NCI-H446 (cell line): ENCODE results near the gene FFAR3.
A peak's percentile ranks its signal among the peaks of the same experiment; 100 is the strongest.
"Not testable (repeated sequence)": the region's sequence is repeated elsewhere in the genome, so short reads cannot be mapped to it uniquely, and the experiment has no call there.

Source experiments
- DNase-seq, 2 experiments: peaks; one replicate each; lab custom pipeline; 2025; lab: John Stamatoyannopoulos, UW

Gene FFAR3

GRCh38 chr19:35351411-35352176 lies 6.7 kb upstream of the FFAR3 start:
- DNase-seq = no peak

DNA sequence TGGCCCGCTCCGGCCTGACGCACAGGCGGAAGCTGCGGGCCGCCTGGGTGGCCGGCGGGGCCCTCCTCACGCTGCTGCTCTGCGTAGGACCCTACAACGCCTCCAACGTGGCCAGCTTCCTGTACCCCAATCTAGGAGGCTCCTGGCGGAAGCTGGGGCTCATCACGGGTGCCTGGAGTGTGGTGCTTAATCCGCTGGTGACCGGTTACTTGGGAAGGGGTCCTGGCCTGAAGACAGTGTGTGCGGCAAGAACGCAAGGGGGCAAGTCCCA lies 6.1 kb upstream of the FFAR3 start:
- no peak for DNase-seq

- peak; percentile 44 to 63 for DNase-seq
These were observed 5.6 kb upstream of the FFAR3 start for GRCh38 chr19:35352448-35353304.

- DNase-seq = no peak
These were observed 4.6 kb upstream of the FFAR3 start for GRCh38 chr19:35353635-35354034.

DNA sequence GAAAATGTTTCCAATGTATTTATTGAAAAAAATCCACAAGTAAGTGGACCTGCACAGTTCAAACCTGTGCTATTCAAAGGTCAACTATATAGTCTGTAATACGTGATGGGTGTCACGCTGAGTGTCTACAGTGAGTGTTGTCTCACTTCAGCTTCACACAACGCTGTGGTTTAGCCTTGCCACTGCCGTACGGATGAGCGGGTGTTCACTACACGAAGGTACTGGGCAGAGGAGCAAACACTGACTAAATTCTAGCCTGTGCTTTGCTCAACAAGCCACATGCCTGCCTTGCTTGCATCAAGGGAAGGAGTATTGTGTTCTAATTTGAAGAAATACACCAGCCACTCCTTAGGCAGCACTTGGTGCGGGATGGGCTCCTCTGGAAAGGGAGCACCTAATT lies 3.4 kb upstream of the FFAR3 start:
- DNase-seq = no peak

- no peak for DNase-seq
These were observed 2.3 kb upstream of the FFAR3 start for GRCh38 chr19:35355791-35356460.

GRCh38 chr19:35358834-35359233 lies 574 bp downstream of the FFAR3 start:
- not testable (repeated sequence) for DNase-seq

- not testable (repeated sequence) for DNase-seq
These were observed 1.1 kb downstream of the FFAR3 start for GRCh38 chr19:35359395-35359794.

GRCh38 chr19:35360081-35360480 lies 1.8 kb downstream of the FFAR3 start:
- not testable (repeated sequence) for DNase-seq

- no peak for DNase-seq
These were observed 2.7 kb downstream of the FFAR3 start for GRCh38 chr19:35360880-35361420.

- DNase-seq = no peak
These were observed 4.2 kb downstream of the FFAR3 start for GRCh38 chr19:35362261-35363000.

- no peak for DNase-seq
These were observed 4.8 kb downstream of the FFAR3 start for GRCh38 chr19:35363001-35363590.

GRCh38 chr19:35363711-35364425 lies 5.6 kb downstream of the FFAR3 start:
- no peak for DNase-seq

DNA sequence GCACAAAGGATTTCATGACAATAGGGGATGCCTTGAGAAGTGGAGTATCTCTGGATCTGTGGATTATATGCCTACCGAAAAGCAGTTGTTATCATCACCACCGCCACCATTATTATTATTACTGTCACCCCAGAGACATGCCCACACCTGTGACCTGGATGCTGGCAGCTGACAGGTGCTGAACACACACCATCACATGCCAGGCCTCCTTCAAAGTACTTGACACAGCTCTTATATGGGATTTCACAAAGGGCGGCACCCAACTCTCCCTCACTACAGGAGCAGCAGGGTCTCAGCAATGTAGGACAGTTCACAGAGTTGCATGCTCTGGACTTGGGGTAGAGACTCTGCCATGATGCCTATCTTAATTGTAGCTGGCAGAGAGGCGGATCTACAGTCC lies 7.0 kb downstream of the FFAR3 start:
- no peak for DNase-seq

- DNase-seq = no peak
These were observed 10.1 kb downstream of the FFAR3 start for GRCh38 chr19:35368378-35368777.

DNA sequence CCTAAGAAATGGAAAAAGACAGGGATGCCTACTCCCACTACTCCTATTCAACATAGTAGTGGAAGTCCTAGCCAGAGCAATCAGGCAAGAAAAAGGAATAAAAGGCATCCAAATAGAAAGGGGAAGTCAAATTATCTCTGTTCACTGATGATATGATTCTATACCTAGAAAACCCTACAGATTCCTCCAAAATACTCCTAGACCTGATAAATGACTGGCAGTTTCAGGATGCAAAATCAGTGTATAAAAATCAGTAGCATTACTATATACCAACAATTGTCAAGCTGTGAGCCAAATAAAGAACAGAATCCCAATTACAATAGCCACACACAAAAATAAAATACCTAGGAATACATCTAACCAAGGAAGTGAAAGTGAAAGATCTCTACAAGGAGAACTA lies 11.3 kb downstream of the FFAR3 start:
- DNase-seq = no peak

- no peak for DNase-seq
These were observed 12.5 kb downstream of the FFAR3 start, which contains the start of gene GPR42 for GRCh38 chr19:35370722-35371121. TSS of gene GPR42 (plus strand) at chr19:35371068. CDS start at chr19:35371360, 292 bp downstream.

DNA sequence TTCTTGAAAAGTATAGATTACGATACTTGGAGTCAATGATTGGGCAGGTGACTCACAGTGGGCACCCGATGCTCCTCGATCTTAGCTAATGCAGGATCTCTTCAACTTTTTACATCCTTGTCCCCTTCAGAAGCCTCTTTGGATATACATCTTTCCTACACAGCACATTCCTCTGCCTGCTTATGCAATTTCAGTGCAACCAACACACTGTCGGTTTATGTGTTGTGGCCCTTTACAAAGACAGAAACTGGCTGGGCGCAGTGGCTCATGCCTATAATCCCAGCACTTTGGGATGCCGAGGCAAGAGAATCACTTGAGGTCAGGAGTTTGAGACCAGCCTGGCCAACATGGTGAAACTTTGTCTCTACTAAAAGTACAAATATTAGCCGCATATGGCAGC lies 15.2 kb downstream of the FFAR3 start:
- no peak for DNase-seq

GRCh38 chr19:35374031-35374430 lies 15.8 kb downstream of the FFAR3 start:
- DNase-seq = not testable (repeated sequence)

- no peak for DNase-seq
These were observed 17.4 kb downstream of the FFAR3 start for GRCh38 chr19:35375505-35376307.
